ENCODE data around the gene SEPTIN14. TPM values are rescaled to one million over a fixed set of nuclear protein-coding genes. Genes with fewer than 3 reads are reported as not detected.
"Not testable (repeated sequence)": the region's sequence is repeated elsewhere in the genome, so short reads cannot be mapped to it uniquely, and the experiment has no call there.

SEPTIN14 gene
- total RNA-seq, 1 experiment from 2014 or later: not detected

- H3K27me3 ChIP-seq (ENCODE audit: control insufficient read depth, insufficient read depth, low read length): no peaks in the 10 kb centered on the region
- H3K27ac ChIP-seq (ENCODE audit: low read length): no peak overlapping the region
- ChIA-PET CTCF (interaction anchor here (0.6 kb wide), 1 partner anchor 198 kb away, joined by 5 read pairs; no protein-coding TSS in a partner anchor), POLR2A (interaction anchor here (0.7 kb wide), 1 partner anchor 34 kb away, joined by 7 read pairs; no protein-coding TSS in a partner anchor)
- ATAC-seq (peak; percentile 67), DNase-seq (ENCODE audit: low read depth, low spot score) (no peak)
- TF ChIP-seq TCF7L2 (IDR thresholded peaks at IDR 0.05; ENCODE audit: low read depth, low read length): peak; percentile 95
- TF ChIP-seq, protein P1, sequence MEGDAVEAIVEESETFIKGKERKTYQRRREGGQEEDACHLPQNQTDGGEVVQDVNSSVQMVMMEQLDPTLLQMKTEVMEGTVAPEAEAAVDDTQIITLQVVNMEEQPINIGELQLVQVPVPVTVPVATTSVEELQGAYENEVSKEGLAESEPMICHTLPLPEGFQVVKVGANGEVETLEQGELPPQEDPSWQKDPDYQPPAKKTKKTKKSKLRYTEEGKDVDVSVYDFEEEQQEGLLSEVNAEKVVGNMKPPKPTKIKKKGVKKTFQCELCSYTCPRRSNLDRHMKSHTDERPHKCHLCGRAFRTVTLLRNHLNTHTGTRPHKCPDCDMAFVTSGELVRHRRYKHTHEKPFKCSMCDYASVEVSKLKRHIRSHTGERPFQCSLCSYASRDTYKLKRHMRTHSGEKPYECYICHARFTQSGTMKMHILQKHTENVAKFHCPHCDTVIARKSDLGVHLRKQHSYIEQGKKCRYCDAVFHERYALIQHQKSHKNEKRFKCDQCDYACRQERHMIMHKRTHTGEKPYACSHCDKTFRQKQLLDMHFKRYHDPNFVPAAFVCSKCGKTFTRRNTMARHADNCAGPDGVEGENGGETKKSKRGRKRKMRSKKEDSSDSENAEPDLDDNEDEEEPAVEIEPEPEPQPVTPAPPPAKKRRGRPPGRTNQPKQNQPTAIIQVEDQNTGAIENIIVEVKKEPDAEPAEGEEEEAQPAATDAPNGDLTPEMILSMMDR (IDR thresholded peaks at IDR 0.05): no peak
- no peak for TF ChIP-seq REST (IDR thresholded peaks at IDR 0.05; ENCODE audit: insufficient read depth in 1 of 2, low read depth in 2 of 2, low read length in 1 of 2)
- no peak for TF ChIP-seq POLR2AphosphoS5 (IDR thresholded peaks at IDR 0.05; ENCODE audit: low read depth, low read length)
- TF ChIP-seq SIN3A (IDR thresholded peaks at IDR 0.05; ENCODE audit: borderline replicate concordance, insufficient read depth, low read depth, low read length): no peak
- in situ Hi-C loops (cut with HindIII; ENCODE audit: low pct_unique_long_range_greater_than_20kb, low sequenced_read_pairs) (no loop called here), intact Hi-C loops (cut with micrococcal nuclease; ENCODE audit: unreplicated experiment) (no loop called here)
- H3K4me1 ChIP-seq (ENCODE audit: control insufficient read depth, insufficient read depth, low read length): peaks cover 23% of the 10 kb centered on the region
- no peaks in the 10 kb centered on the region for H3K9me3 ChIP-seq (ENCODE audit: control insufficient read depth, insufficient read depth, low read depth, low read length)
- H3K36me3 ChIP-seq (ENCODE audit: control insufficient read depth, insufficient read depth, low read length): no peaks in the 10 kb centered on the region
- BruUV-seq (replicated peaks): no TSS peak
- no peak overlapping the region for H3K4me3 ChIP-seq (ENCODE audit: low read depth in 2 of 2, low read length in 2 of 2)
Measured at GRCh38 chr7:55770778-55771177, 91.8 kb downstream of the SEPTIN14 start.

DNA sequence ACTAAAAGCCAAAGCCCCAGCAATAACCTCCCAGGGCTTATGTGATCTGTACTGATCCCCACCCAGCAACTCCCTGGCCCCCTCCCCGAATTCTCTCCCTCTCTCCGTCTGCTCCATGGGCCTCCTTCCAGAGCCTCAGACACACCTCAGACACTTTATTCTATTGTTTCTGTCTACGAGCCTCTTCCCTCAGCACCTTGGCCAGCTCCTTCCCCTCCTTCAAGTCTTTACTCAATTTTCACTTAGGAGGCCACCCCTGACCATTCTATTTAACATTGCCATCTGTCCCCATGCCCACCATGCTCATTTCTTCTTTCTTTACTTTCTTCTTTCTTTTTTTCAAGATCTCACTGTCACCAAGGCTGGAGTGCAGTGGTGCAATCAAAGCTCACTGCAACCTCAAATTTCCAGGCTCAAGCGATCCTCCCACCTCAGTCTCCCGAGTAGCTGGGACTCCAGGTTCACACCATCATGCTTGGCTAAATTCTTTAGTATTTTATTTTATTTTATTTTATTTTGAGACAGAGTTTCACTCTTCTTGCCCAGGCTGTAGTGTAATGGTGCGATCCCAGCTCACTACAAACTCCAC, 109.2 kb downstream of the SEPTIN14 start:
- POLR2A ChIA-PET; ATAC-seq; H3K27me3 ChIP-seq (ENCODE audit: control insufficient read depth, insufficient read depth, low read length); DNase-seq (ENCODE audit: low read depth, low spot score); H3K4me3 ChIP-seq (ENCODE audit: low read depth in 2 of 2, low read length in 2 of 2); H3K36me3 ChIP-seq (ENCODE audit: control insufficient read depth, insufficient read depth, low read length); H3K9me3 ChIP-seq (ENCODE audit: control insufficient read depth, insufficient read depth, low read depth, low read length); in situ Hi-C loops (cut with HindIII; ENCODE audit: low pct_unique_long_range_greater_than_20kb, low sequenced_read_pairs); intact Hi-C loops (cut with micrococcal nuclease; ENCODE audit: unreplicated experiment); BruUV-seq (replicated peaks); H3K4me1 ChIP-seq (ENCODE audit: control insufficient read depth, insufficient read depth, low read length); H3K27ac ChIP-seq (ENCODE audit: low read length): not testable (repeated sequence)
- TF ChIP-seq REST (IDR thresholded peaks at IDR 0.05; ENCODE audit: insufficient read depth in 1 of 2, low read depth in 2 of 2, low read length in 1 of 2): peak in 1 of 2 experiments; percentile 78; a peak in 2 of 4 replicates
- CTCF ChIA-PET: interaction anchor here (0.6 kb wide), 1 partner anchor 211 kb away, joined by 3 read pairs; the partner anchor contains the start of gene NIPSNAP2

All from Panc1 (cell line).